SHP77 treated with DMSO at 0.1 percent for 48 hours (cell line): ENCODE results near the gene IVNS1ABP.
"Not testable (repeated sequence)": the region's sequence is repeated elsewhere in the genome, so short reads cannot be mapped to it uniquely, and the experiment has no call there.

Source experiments
- DNase-seq: peaks from one replicate; lab custom pipeline; 2025; lab: John Stamatoyannopoulos, UW

Gene IVNS1ABP

DNA sequence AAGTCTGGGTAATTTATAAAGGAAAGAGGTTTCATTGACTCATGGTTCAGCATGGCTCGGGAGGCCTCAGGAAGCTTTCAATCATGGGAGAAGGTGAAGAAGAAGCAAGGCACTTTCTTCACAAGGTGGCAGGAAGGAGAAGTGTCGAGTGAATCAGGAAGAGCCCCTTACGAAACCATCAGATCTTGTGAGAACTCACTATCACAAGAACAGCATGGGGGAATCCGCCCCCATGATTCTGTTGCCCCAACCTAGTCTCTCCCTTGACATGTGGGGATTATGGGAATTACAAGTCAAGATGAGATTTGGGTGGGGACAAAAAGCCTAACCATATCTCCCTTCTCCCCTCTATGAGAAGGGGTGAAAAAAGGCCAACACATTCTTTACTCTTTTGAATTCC, 11.2 kb upstream of the IVNS1ABP start:
- DNase-seq, result no peak

DNA sequence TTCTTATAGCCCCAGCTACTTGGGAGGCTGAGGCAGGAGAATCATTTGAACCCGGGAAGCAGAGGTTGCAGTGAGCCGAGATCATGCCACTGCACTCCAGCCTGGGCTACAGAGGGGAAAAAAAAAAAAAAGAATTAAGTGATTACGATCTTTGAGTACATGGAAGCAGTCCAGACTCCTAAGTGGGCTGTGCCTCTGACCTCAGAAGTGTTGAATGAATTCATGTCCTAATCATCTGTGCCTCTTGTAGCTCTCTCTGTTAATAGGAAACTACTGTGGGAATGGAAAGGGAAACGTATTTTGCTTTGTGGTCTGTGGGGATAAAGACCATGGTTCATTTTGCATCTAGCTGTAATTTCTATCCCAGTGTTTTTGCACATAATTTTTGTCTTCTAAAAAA, 8.4 kb upstream of the IVNS1ABP start:
- no peak for DNase-seq

DNA sequence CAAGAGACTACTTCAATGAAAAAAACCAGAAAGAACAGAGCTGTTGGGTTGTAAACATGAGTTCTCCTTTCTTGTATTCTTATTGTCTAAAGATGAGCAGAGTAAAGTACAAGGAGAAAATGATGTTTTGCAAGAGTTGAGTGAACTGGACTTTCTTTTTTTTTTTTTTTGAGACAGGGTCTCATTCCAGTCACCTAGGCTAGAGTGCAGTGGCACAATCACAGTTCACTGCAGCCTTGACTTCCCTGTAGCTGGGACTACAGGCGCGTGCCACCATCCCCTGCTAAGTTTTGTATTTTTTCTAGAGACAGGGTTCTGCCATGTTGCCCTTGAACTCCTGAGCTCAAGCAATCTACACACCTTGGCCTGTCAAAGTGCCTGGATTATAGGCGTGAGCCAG, 7.1 kb upstream of the IVNS1ABP start:
- DNase-seq, result no peak

DNA sequence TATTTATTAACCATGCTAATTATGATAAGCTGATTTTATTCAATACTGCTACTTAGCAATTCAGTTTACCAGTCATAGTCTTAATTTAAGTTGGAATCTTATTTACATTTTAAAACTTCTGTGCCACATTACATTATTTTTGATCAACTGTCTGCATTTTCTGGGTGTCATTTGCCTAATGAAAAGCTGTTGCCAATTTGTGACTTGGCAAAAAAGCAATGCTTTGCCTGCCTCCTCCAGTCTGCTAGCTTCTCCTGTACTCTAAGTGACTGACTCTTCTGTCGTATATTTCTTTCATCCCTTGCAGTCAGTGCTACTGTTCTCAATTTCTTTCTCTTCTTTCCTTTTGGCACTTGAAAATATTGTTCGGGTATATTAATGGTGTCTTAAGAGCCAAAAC, 5.6 kb upstream of the IVNS1ABP start:
- DNase-seq, result no peak

DNA sequence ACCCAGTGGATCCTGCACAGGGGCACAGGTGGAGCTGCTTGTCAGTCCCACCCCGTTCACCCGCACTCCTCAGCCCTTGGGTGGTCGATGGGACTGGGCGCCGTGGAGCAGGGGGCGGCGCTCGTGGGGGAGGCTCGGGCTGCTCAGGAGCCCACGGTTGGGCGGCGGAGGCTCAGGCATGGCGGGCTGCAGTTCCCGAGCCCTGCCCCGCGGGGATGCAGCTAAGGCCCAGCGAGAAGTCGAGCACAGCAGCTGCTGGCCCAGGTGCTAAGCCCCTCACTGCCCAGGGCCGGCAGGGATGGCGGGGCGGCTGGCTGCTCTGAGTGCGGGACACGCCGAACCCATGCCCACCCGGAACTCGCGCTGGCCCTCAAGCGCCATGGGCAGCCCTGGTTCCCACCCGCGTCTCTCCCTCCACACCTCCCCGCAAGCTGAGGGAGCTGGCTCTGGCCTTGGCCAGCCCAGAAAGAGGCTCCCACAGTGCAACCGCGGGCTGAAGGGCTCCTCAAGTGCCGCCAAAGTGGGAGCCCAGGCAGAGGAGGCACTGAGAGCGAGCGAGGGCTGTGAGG, 4.7 kb upstream of the IVNS1ABP start:
- not testable (repeated sequence) for DNase-seq

DNA sequence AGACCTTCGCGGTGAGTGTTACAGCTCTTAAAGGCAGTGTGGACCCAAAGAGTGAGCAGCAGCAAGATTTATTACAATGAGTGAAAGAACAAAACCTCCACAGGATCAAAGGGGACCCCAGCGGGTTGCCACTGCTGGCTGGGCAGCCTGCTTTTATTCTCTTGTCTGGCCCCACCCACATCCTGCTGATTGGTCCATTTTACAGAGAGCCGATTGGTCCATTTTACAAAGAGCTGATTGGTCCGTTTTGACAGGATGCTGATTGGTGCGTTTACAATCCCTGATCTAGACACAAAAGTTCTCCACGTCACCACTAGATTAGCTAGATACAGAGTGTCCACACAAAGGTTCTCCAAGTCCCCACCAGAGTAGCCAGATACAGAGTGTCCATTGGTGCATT, 4.1 kb upstream of the IVNS1ABP start:
- not testable (repeated sequence) for DNase-seq

DNA sequence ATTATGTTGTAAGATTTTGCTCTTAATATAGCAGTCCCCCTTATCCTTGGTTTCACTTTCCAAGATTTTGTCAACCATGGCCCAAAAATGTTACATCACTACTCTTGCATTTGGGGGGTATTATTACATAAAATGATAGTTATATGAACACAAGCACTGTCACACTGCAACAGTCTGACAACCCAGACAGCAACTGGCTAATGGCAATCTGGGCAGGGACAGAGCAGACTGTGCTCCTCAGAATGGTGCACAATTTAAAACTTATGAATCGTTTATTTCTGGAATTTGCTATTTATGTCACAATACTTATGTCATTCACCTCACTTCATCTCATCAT, 2.1 kb upstream of the IVNS1ABP start:
- no peak for DNase-seq

DNA sequence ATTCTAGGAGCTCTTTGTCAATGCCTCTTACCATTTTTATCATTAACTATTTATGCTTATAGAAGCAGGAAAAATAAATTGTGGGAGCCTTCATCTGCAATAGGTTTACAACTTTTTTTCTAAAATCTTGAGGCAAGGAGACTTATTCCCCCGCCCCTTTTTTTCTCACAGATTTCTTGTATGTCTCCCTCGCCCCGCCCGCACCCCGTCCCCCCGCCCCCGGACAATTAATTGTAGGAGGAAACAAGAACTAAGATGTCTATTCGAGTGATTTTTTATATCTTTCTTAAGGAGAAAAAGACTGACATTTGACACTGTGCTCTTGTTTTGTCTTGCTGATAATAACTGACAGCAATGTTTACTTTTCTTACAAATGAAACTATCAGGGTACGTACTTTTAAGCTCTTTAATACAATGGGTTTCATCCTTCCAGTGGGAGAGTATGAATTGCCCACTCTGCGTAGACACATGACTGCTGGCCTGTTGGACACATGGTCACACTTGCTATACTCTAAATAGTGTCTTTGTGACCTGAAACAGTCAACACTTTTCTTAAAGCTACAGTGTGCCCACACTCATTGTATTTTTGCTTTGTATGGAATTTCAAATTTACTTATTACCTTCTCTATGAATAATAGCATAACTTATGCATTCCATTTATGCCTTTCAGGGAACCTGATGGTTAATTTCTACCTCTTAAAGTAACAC, 1.5 kb upstream of the IVNS1ABP start:
- no peak for DNase-seq

DNA sequence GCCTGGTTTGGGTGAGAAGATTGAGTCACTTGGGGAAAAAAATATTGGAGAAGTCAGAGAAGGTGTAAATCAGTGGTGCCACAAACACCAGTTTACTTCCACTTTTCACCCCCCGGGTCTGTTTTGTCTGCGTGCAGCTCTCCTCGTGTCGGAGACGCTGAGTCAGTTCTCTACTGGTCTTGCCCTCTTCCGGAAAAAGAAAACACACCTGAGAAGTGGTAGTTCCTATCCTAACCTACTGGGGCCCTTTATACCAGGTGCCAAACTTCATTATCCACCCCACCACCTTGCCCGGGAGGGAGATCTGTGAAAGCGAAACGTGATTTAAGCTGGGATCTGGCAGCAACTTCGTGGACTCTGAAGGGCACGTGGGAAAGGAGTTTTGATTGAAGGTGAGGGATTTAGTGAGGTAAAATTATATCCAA, 855 bp upstream of the IVNS1ABP start:
- peak; percentile 40 for DNase-seq

DNA sequence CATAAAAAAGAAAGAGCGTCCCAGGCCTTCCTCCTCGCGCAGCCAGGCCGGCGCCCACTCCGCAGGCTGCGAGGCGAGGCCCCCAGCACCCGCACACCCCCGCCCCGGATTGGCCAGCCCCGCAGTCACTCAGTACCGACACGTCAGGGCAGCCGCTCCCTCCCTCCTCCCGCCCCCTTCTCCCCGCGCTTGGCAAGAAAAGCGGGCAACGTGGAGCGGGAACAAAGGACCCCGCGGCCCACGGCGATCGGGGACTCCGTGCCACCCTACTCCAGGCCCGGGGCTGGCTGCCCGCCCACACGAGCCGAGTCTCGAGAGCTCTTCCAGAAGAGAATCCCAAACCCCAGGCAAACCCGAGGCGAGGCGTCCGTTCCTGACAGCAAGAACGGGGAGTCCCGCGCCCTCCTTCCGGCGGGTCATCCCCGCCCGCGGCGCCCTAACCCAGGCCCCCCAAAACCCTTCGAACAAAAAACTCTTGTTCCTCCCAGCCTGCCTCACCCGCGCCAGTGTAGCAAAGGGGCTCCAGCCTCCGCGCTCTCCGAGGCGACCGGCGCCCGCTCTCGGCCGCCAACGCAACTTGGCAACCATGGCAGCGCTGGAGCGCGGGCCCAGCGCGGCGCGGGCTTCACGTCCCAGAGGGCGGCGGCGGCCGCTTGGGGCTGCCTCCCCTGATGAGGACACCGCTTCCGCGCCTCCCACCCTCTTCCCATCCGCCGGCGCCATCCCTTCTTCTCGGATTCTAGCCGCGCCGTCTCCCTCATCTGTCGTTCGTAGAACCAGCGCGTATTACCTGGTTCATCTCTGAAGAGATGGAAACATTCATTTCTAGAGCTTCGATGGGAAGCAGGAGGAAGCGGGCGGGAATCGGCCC, 645 bp downstream of the IVNS1ABP start:
- peak; percentile 28 for DNase-seq

DNA sequence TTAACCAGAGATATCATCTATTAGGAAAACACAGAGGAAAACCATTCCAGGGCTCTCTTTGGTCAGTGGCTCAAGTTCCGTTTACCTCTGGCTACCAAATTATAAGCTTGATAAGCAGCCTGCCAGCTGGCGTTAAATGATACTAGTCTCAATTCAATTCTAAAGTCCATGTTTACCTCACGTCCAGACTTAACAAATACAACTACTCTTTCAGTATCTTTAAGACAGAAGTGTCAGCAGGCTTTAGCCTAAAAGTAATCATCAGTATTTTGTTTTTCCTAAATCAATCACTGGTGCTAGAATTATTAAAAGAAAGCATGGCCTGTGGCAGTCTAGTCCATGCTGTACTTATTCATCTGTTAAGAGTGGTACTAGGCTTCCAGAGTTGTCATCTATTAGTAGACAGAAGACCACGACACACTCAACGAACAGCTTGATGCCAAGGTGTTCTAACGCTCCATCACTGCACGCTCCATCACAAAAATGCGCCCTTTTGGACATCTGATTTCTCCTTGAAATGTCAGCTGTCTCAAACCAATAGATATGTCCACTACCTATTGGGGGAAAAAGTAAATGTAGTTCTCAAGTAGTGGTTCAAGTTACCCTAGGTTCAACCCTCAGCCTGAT, 1.5 kb downstream of the IVNS1ABP start:
- no peak for DNase-seq

DNA sequence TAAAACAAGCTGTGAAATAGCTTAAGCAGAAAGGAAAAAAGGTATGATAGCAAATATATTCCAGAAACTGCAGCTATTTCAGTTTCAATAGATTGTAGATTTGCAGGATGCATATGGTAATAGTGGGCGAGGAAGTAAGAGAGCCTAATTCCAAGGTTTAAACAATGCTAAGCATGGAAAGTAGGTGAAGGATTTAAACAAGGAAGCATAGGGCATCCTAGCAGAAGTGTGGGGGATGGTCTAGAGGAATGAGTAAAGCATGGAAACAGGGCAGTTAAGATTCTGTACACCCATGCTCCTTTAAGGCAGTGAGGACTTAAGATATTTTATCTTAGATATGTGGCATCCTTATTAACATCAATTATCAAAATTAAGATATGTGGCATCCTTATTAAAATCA, 2.6 kb downstream of the IVNS1ABP start:
- no peak for DNase-seq

DNA sequence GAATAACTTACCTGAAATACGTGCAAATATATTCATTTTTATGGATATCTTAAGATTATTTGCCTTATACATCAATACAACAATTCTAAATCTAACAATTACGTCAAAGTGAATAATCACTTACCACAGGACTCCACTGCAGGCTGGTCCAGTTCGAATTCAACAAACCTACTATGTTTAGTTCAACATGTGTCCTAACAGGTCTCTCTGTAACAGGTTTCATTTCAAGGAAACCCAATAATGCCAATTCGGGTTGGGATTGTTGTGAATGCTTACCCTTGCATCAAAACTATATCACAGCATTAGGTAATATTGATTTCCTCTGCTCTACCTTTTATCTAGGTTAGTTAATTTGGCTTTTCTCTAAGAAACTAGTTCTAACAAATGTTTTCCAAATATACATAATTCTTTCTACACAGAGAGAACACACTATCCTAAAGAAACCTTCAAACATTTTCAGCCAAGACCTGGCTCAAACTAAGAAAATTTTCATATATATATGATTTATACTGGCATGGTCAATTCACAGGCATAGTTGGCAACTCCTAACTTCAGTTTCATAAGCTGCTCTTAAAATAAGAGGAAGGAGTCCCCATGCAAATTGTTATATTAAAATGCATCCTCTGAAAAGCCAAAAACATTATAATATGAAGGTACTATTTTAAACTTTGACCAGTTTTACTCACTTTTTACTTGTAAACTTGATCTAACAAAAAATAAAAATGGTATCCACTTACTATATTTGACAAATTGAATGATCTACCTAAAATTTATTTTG, 4.5 kb downstream of the IVNS1ABP start:
- no peak for DNase-seq

DNA sequence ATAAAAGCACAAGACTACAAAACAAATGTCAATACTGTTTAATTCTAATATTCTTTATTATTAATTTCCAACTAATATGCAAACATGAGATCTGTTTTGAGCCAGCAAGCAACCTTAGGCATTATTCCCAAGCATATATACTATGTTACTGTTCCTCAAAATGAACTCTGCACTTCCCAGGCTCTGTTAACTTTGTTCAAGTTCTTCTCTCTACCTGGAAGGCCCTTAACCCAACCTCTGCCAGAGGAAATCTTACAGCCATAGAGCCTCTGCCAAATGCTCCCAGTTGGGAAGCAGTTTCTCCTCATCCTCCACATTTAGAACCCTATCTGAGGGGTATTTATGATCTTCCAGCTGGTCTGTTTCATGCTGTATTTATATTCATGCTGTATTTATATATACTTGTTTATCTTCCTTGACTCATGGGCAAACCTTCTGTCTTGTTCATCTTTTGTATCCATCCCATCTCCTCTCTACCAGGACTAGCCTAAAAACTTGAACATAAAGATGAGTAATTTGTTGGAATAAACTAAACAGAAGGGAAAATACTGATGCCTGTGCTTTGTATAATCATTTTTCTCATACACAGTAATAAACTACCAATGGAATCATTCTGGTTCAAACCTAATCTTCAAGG, 5.3 kb downstream of the IVNS1ABP start:
- DNase-seq, result no peak

DNA sequence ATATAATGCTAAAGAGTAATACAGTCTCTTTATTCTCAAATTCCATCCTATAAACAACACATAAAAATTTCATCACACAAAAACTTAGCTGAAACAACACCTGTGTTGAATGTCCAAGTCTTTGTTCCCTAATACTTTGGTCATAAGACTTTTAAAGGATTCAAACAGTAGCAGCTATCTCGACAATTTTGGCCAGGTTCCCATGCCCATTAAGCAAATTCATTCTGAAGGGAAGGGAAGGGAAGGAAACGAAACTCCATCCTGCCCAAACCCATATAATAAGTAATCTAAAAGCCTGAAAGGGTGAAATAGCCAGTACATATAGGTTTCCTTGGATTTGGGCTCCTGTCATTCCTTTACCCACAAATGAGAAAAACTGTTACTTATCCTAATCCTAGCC, 7.5 kb downstream of the IVNS1ABP start:
- DNase-seq, result no peak

DNA sequence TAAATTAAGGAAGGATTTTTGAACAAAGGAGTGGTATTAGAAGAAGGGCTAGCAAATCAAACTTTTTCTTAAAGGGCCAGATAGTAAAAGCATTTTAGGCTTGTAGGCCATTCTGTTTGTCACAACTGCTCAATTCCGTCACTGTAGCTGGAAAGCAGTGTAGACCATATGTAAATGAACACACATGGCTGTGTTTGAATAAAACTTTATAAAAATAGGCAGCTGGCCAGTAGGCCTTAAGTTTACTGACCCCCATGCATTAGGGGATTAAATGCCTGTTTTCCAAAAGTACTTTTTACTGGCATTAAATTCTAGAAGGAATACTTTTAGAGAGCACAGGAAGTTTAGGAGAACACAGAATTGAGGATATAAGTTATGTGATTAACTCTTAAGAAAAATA, 8.9 kb downstream of the IVNS1ABP start:
- DNase-seq, result no peak

DNA sequence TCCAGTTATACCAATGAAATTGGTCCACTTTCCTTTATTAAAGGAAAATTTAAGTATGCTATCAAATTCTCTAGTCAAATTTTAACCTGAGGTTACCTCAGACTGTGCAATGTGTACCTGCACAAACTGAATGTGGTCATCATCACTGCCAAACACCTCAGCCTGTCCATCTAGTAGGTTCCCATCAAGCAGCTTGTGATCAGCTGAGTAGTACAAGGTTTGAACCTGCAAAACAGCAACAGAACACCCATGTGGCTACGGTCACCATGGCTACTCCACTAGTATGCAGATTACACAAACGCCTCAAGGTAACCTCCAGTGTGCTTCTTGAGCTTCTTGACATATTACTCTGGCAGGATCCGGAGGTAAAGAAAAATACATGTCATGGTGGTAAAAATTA, 11.6 kb downstream of the IVNS1ABP start:
- no peak for DNase-seq

DNA sequence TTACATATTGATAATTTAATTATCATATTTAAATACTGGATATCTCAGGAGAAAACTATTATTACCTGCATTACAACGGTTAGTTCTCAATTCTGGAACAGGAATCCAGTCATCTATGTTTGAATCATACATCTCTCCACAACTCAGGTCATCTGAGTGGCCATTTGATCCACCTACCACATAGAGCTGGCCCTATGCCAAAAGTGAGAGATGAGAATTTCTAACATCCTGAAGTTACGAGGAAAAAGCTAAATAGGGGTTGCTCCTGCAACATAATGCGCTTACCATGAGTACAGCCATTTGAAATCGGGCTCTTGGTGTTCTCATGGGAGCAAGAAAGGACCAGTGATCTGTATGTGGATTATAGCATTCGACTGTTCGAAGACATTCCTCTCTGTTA, 16.9 kb downstream of the IVNS1ABP start:
- no peak for DNase-seq

DNA sequence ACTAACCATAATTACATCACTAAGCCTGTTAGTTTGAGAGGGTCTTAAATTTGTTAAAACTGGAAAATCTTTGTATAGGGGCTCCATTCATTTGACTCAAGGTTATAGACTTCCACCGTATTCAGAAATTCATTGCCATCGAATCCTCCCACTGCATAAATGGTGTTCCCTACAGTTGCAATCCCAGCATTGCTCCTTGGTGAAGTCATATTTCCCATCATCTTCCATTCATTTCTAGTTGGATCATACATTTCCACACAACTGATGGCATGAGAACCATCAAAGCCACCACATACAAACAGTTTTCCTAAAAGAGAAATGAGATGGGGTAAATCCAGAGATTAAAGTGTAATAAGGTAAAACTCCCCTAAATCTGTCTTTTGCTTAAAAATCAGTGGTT, 19.1 kb downstream of the IVNS1ABP start:
- DNase-seq, result no peak

DNA sequence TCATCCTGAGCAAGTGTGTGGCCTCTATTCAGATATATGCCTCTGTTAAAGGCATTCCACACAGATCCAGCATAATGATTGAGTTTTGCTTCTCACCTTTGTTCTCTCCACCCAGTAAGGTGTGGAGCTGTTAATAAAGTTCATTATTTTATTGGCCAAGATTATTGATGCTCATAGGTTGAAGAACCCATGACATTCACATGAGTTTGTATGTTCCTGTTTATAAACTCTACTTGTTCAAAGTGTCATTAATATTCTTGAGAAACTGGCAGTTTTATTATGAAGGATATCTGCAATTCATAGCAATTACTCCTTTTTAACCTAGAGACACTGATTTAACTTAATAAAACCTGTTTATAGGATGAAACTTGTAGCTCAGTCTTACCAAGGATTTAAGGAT, 22.0 kb downstream of the IVNS1ABP start:
- no peak for DNase-seq

DNA sequence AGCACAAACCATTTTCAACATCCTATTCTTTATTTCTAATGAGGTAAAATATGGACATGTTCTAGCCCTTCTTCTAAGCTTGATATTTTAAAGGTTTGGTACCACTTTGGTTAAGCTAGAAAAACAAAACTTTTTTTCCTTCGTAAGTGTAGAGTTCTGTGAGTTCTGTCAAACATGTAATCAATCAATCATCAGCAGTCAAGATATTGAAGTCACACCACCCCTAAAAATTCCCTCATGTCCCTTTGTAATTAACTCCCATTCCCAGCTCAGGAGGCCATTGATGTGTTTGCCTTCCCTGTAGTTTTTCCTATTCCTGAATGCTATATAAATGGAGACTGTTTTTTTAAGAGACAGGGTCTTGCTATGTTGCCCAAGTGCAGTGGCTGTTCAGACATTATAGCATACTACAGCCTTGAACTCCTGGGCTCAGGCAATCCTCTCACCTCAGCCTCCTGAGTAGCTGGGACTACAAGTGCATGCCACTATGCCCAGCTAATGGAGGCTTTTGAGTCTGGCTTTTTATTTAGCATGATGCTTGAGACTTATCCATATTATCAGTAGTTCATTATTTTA, 23.0 kb downstream of the IVNS1ABP start:
- DNase-seq, result no peak
